NCI-H187 (cell line): ENCODE data around the gene TMEM63C.

ENCODE experiments used
- DNase-seq, 2 experiments: peaks; one replicate each; lab custom pipeline; 2025; lab: John Stamatoyannopoulos, UW

The TMEM63C gene

DNA sequence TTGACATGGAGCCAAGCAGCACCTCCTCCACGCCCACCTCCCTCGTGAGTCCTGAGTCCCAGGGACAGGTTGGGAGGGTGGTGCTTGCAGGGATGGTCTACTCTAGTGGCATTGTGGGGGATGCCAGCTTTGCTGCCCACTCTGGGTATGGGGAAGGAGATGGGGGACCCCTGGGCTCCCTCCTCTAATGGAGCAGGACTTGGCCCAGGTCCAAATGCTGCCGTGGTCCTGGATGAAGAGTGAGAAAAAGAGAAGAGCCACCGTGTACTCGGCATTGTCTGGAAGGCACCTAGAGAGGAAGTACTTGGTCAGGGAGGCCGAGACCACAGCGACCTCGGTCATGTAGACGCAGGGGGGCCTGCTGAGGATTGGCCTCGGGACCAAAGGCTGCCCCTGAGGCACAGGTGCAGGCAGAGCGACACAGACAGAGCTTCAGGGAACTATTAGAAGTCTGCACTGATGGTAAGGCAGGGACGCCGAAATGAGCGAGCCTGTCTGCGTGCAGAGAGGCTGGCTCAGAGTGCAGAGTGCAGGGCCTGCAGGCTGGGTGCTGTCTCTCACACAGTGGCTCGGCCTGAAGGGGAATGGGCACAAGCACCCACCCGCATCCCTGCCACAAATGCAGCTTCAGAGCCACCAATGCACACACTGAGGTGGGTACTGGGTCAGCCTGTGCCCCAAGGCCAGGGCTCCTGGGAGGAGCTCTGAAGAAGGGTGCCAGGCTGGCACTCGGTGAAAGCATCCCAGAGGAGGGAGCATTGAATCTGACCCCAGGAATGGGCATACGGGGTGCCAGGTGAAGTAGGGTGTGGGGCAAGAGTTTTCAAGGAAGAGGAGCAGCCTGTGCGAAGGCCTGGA lies 72.0 kb downstream of the TMEM63C start:
- DNase-seq: no peak

DNA sequence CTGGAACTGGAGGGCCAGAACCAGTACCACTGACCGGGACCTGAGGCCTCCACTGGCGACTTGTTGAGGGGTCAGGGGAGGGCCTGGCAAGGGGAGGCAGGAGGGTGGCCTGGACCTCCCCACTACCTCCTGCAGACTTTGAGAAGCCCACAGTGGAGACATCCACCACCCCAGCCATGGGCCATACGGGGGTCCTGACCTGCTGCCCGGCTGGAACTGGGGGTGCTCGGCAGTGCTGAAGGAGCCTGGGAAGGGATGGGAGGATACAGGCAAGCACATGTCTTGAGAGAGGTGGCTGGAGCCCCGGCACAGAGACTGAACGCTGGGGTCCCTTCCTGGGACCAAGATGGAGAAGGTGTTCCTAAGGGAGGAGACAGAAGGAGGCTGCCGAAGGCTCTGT lies 75.1 kb downstream of the TMEM63C start:
- no peak for DNase-seq

DNA sequence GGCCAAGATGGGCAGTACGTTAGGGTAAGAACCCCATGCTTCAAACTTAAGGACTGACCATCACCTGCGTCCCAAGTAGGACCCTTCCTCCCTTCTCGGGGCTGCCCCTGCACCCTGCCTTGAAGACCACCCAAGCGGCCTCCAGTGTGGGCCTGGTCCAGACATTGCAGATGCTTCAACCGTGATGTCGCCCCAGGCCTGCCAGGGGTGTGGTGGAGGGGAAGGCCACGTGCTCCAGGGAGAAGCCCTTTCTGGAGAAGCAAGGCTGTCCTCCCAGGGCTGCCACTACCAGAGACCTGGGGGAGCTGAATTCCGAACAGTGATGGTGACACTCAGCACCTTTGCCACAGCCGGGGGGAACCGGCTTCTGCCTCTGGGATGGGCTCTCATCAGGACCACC lies 76.1 kb downstream of the TMEM63C start:
- no peak for DNase-seq

DNA sequence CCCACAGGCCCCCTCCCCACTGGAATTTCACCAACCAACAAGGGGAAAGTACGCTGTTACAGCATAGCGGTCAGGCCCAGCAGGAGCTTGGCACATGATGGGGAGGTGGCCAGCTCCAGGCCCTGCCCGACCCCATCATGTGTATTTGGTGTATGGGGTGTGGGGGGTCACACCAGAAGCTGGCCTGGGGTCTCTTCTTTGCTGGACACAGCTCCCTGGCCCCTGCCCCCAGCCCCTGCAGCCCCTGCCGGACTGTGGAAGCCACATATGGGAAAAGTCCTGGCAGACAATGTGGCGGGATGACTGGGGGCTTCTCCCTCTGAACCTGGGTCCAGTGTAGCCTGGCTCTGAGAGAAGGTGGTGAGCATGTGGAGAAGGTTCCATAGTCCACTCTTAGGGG lies 77.0 kb downstream of the TMEM63C start:
- DNase-seq: no peak

DNA sequence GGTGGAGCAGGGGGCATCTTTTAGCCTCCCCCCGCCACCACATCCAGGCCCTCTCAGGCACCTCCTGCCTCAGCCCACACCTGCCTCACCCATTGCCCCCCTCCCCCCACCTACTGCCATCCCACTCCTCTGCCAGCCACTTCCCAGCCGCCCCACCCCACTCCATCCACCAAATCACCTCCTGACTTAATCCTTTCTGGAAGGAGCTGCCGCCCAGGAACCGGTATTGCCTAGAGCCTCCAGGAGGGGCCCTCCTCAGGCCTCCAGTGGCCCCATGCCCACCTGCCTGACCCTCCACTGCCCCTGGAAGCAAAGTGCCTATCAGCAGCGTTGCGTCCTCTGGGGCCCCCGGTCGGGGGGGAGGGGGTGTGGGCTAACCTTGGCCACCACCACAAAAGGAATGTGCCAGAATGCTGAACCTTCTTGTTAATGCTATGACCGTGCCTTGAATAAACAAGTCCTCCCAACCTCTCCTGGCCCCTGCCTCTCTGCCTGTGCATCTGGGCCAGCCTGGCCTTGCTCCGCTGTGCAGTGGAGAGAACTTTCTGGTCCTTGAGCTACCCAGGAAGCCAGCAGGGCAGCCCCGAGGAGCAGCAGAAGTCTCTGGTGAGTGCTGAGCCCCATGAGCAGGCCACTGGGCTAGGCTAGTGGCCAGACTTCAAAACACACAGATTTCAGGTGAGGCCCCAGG lies 77.6 kb downstream of the TMEM63C start:
- DNase-seq: no peak

DNA sequence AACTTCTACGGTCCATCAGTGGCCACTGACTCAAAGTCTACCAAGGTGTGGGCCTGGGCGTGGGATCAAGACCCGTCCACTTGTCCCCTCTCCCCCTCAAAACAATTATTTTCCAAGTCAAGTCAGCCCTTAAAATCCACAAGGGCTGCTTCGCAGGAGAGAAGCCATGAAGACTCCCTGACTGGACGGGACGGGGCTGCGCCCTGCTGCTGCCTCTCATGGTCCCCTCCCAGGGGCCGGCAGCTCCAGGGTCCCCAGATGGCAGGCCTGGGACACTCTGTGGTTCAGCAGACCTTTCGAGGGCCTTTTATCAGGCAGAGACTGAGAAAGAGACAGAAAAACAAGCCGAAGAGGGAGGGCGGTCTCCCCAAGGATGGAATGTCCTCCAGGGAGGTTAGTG lies 78.6 kb downstream of the TMEM63C start:
- DNase-seq: no peak

DNA sequence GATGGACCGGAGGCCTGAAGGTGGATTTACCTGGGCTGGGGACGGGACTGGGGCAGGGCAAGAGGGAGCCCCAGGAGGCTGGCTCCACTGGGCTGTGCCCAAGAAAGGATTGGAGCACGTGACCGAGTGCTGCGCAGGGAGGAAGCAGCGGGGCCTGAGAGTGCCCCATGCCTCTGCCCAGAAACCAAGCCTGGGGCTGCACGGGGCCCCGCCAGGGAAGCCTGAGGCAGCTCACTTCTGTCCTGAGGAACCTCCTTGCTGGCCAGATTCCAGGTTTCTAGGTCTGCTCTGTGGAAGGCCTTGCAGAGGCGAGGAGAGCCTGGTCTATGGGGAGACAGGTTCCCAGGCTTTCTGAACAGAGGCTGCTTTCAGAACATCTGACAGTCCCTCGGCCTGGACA lies 79.0 kb downstream of the TMEM63C start:
- no peak for DNase-seq

DNA sequence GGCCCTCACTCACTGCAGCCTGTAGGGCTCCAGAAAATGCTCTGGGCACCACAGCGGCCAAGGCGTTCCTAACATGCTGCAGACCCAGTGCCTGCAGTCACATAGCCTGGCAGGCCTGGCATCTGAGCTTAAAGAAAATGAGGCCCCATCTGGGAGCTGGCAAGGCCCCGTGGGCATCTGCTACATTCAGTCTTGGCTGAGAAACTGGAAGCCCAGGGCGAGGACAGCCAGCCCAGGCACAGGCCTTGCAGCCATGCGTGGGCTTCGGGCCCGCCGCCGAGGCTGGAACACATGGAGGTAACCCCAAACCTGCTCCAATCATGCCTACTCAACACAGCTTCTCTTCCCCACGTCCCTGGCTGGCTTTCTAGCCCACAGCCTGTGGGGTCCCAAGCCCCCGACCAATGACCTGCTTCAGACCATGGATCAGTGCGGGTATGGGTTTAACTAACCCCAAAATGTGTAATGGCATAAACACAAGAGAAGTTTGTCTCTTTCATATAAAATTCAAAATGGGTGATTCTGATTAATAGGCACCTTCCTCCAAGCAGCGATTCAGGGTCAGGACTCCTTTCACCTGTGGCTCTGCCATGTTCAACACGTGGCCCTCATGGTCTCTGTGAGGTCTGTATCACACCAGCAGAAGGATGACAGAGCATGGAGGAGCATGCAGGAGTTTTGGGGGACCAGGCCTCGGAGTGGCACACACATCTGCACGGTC lies 83.0 kb downstream of the TMEM63C start:
- no peak for DNase-seq

DNA sequence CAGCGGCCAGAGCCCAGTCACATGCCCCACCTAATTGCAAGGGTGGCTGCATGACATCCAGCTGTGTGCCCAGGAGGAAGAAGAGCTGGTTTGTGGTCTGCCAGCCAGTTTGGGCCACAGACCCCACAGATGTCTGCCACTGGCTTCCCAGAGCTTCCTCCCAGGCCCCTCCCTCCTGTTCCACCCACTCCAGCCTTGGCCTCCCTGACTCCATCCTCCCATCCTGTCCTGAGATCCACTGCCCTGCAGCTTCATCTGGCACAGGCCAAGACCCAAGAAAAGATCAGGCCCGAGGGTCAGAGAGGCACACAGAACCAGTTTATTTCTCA lies 83.6 kb downstream of the TMEM63C start:
- DNase-seq: no peak

DNA sequence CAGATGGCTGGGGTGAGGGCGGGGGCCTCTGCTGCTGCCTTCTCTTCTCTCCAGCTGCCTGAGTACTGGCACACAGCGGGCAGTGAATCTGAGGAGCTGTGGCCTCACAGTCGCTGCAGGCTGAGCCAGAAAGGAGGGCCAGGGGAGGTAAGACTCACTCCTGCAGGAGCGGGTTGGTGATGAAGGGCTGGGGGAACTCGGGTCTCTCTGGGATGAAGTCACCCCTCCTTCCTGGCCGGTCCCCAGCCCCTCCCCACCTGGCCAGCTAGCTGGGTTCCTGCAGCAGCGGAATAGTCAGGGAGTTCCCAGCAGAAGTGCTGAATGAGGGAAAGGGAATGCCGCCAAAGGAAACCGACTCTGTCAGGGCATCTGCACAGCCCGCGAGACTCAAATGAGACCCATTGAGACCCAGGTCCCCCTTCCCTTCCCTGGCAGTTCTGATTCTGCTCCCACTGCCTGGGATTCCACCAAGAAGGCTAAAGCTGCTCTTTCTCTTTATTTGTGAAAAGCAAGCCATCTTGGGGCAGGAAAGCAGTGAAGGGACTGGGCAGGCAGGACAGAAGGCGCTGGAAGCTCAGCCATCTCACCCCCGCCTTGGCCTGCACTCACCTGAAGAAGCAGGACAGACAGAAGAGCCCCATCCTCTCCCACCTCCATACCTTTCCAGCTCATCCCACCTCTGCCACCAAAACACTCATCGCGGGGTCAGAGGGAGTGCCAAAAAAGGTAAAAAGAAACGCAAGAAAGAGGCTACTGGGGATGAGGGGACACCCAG lies 84.2 kb downstream of the TMEM63C start:
- DNase-seq: no peak

DNA sequence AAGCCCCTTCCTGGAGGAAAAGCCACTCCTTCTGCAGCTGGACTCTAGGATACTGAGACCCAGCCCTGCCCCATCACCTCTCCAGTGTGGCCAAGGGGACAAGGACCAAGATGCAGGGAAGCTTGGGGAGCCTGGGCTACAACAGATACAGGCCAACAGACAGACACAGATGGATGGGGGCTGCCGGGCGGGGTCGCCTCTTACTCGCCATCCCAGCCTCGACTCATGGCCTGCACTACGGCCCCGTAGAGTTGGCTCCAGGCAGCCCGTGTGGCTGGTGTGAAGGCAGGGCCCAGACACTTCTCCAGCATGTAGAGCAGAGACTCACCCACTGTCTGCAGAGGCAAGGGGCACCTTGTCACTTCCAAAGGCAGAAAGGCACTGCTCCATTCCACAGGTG lies 84.7 kb downstream of the TMEM63C start:
- no peak for DNase-seq

DNA sequence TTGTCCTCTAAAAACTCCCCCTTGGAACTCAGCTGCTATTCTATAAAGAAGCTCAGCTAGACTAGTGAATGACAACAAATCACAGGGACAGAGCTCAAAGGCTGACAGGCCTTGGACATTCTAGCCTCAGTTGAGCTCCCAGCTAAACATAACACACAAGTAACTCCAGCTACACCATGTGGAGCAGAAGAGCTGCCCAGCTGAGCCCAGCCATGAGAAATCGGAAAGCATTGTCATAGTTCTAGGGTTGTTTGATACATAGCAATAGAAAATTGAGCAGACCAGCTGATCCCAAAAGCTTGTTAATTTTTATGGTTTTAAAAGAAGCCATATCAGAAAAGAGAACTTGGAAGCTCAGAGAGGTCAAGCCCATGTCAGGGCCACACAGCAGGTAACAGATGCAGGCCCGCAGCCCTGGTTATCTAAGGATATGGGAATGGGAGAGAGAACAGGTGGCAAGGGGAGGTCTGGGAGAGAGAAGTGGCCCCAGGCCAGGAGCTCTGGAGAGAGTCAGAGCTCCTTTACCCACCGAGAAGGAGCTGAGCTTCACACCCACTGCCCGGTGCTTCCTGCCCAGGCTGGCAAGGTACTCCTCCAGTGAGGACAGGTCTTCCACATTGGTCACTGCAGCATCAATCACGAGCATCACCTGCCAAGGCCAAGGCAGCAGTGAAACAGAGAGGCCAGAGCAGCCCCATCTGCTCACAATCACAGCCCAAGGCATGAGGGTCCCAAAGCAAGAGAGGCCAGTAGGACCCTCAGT lies 86.5 kb downstream of the TMEM63C start:
- no peak for DNase-seq

DNA sequence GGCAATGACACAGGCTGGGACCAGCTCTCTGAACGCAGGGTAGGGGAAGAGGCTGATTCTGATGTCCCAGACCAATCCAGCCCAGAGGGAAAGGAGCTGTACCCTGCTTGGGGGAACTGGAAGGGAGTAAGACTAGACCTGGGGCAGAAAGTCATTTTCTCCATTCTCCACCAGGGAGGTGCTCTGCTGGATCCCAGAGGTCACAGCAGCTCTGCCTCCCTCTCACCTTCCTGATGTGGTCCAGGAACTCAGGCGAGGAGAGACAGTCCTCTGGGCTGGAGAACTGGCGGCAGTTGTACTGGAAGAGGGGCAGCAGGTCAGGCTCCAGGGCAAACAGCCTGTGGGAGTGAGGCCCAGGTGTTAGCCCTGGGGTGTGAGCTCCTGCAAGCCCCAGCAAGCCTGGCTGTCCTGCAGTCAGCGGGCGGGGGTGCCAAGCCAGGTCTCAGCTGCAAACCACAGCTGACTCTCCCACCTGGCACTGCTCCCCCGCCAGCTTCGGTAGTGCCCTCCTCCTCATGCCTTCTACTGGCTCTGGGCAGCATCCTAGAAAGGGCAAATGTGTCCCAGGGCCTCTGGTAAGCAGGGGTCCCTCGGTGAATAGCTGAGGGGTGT lies 87.5 kb downstream of the TMEM63C start:
- DNase-seq: peak in 1 of 2 experiments; percentile 5

DNA sequence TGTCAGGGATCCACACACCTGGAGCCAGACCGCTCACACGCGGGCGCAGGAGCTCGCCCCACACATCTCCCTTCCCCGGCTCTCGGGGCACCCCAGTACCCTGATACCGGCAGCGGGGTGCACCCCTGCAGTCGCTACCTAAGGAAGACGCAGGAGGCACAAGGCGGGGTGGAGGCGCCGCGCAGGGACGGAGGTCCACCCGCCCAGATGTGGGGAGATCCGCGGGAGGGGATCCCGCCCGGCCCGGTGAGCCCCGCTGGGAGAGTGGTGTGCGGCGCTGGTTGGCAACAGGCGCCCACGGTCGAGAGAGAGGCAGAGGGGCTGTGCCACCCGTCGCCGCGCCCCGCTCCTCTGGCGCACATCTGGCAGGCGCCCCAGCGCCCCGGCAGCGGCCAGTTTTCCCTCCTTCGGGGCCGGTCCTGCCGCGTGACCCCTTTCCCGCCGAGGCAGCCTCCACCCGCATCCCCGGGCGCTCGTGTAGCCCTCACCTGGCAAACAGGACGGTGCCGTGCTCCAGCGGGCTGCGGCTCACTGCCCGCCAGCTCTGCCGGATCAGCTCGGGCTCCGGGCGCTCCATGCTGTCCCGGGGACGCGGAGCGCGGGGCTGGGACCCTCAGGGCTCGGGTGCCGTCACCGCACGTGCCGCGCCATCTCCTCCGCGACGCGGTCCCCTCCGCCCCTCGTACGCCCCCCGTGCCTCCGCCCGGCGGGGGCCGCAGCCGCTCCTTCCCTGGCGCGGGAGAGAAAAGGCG lies 88.9 kb downstream of the TMEM63C start:
- no peak for DNase-seq

DNA sequence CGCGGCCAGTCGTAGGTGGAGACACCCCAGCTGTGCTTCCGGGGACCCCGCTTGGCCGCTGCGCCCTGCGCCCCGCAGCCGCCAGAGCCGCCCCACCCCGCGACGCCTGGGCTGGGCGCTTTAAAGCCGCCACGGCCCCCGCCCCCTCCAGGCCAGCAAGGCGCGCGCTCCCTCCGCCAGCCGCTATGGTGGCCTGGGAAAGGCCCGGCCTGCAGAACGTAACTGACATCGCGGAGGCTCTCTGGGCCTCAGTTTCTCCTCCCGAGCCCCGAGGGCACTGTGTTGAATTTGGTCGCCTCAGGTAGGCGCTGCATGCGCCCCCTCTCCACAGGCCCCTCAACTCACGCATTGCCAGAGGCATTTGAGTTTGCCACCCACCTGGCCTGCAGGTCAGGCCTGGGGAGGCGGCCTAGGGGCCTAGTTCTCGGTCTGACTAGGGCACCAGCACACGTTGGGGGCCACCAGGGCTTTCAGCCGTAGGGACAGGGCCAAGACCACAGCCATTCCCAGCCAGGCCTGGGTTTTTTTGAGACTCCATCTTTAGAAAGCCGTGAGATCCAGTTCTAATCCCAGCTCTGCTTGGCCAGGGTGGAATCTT lies 89.6 kb downstream of the TMEM63C start, which contains the start of gene NGB:
Gene NGB (minus strand): TSS at position 94 of the 598 bp plus-strand sequence. CDS start 269 bp downstream, outside the sequence.
- no peak for DNase-seq

DNA sequence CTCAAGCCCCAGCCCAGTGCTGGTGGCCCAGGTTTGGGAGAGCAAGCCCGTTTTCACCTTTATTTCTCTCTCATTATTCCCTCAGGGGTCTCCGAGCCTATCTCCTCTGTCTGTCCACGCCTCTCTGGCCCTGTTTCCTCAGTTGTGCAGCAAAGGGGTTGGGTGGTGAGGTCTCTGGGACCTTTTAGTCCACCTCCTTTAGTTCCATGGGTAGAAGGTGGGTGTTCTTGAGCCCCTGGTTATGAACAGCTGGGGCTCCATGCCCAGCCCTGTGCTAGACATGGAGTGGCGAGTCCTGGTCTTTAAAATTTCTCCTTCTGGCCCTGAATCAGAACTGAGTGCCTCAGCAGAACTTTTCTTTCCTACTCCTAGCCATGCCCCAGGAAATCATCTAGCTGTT lies 90.7 kb downstream of the TMEM63C start:
- DNase-seq: no peak

DNA sequence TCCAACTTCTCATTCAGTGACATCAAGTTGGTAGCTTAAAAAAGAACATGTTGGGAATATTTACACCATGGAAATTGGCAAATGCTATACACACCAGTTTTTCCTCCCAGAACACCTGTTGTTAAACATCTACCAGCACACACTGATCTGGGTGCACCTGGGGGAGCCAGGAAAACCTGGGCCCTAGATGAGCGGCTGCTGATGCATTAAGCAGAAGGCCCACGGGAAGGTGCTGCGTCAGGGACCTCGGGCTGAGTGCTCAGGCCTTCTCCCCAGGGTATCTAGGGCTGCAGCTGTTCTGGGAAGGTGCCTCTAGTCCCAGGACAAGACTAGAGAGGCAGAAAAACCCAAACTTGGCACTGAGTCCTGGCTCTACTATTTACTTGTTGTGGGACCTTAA lies 92.2 kb downstream of the TMEM63C start:
- no peak for DNase-seq

DNA sequence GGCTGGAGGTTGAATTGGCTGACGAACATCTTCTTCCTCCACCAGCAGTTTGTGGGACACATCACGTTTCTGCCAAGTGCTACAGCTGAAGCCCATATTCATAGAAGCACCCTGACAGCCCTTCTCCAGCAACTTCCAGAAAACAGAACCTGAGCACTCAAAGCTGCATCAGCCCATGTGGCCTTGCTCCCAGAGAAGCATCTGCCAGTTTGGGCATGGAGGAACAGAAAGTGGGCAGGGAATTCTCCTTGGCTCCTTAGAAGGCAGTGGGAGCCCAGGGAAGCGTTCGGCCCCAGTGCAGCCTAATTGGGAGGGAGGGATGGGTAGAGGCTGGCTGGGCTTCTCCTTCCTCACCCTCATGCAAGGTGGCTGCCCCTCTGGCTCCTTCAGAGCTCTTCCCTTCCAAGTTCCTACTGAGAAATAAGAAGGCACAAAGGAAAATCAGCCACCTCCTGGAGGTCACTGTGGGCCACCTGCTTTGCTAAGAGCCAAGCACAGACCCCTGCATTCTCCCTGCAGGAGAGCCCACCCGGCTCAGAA lies 93.5 kb downstream of the TMEM63C start:
- DNase-seq: no peak

DNA sequence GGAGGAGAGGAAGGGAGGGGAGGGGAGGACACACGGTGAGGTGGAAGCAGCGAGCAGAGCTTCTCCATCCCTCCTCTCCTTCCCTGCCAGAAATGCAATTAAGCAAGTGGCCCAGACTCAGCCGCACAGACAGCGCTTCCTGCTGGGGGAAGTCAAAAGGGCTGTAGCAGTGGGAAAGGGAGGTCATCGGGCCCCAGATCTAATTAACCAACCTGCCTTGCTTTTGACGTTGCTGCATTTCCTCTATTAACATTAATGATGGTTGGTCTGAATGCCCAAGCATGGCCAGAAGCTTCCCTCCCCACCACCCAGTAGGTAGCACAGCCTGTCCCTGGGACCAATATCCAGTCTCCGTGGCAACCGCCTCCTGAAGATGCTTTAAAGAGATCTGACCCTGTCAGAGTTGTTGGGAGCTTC lies 94.0 kb downstream of the TMEM63C start:
- no peak for DNase-seq
